ENCODE measurements around the gene ATP1A4. TPM values are rescaled to one million over a fixed set of nuclear protein-coding genes. Genes with fewer than 3 reads are reported as not detected.

ATP1A4 gene
- total and polyA plus RNA-seq, 9 of the 15 experiments (the other 6 are each of a cell fraction or from before 2014, with no cell fraction given), result 0.07 TPM; not detected in 8

- no peak for TF ChIP-seq VEZF1 (CRISPR knock-in tag; IDR thresholded peaks at IDR 0.05)
These were observed at the start of gene ATP1A4 (continued) for GRCh38 chr1:160151303-160151702.

- peak; percentile 29 for FAIRE-seq
- H3K4me2 ChIP-seq (ENCODE audit: insufficient read depth, low read length), result no peak overlapping the region
- ChIA-PET POLR2A (interaction anchor here (0.6 to 1.1 kb wide), 3 partner anchors 46 to 297 kb away, joined by 3 to 6 read pairs (median 4); no protein-coding TSS in a partner anchor), CTCF (ENCODE audit: low intra/inter-chr PET ratio) (interaction anchor here (0.9 to 1.5 kb wide), 2 partner anchors 150 to 275 kb away, joined by 4 to 5 read pairs; no protein-coding TSS in a partner anchor)
- DNase-seq (ENCODE audit: extremely low read depth in 1 of 4, low spot score in 3 of 4), result no peak
- H3K9me3 ChIP-seq (replicated peaks; ENCODE audit: control insufficient read depth, insufficient read depth, low read depth, low read length), result no peaks in the 10 kb centered on the region
- H3K4me3 ChIP-seq, result no peak overlapping the region
- intact Hi-C loops (cut with micrococcal nuclease) (loop anchor here (1.0 to 2.0 kb wide), 5 partner anchors 61 to 274 kb away; no protein-coding TSS in a partner anchor), in situ Hi-C loops (cut with MboI) (loop anchor here (10.0 kb wide), 1 partner anchor 273 kb away; no protein-coding TSS in a partner anchor)
- TF ChIP-seq DPF2 (IDR thresholded peaks at IDR 0.05) (no peak), ZC3H11A (IDR thresholded peaks at IDR 0.05; ENCODE audit: low read depth, low read length) (no peak), POU5F1 (IDR thresholded peaks at IDR 0.05; ENCODE audit: borderline replicate concordance, low read depth, low read length, partially characterized antibody) (no peak), CBX2 (IDR thresholded peaks at IDR 0.05; ENCODE audit: insufficient read depth, low read length, poor library complexity, severe bottlenecking) (no peak), MLX (CRISPR knock-in tag; conservative IDR thresholded peaks at IDR 0.05) (no peak), NEUROD1 (IDR thresholded peaks at IDR 0.05; ENCODE audit: borderline replicate concordance, low read depth, low read length, partially characterized antibody) (no peak), EGR1 (conservative IDR thresholded peaks at IDR 0.05) (no peak), TGIF2 (CRISPR knock-in tag; IDR thresholded peaks at IDR 0.05) (no peak), ZNF140 (CRISPR knock-in tag; IDR thresholded peaks at IDR 0.05) (no peak), POLR3G (IDR thresholded peaks at IDR 0.05; ENCODE audit: extremely low read depth, insufficient read length, insufficient replicate concordance) (no peak), NELFE (IDR thresholded peaks at IDR 0.05; ENCODE audit: insufficient read depth, insufficient read length) (no peak), GTF2A2 (tag; IDR thresholded peaks at IDR 0.05) (no peak), HDAC2 (IDR thresholded peaks at IDR 0.05) (no peak), GATA2 (CRISPR knock-in tag; IDR thresholded peaks at IDR 0.05) (no peak), SMAD4 (CRISPR knock-in tag; conservative IDR thresholded peaks at IDR 0.05) (no peak), SAFB2 (IDR thresholded peaks at IDR 0.05; ENCODE audit: borderline replicate concordance, low read depth, low read length, severe bottlenecking) (no peak)
- ATAC-seq, result no peak
- H2AFZ ChIP-seq (ENCODE audit: low read depth, low read length), result peak overlapping the region; percentile 99
- H3K27ac ChIP-seq (ENCODE audit: extremely low read depth, low read depth, low read length), result no peak overlapping the region
- no peaks in the 10 kb centered on the region for H3K36me3 ChIP-seq (ENCODE audit: control insufficient read depth, insufficient read depth, low read length)
- peaks cover 3% of the 10 kb centered on the region; the same call in 1 of the 2 replicates for H4K20me1 ChIP-seq (replicated peaks; ENCODE audit: control insufficient read depth, insufficient read depth, low read length)
- no peaks in the 10 kb centered on the region for H3K27me3 ChIP-seq (ENCODE audit: control insufficient read depth in 2 of 2, insufficient read depth in 2 of 2, low read length in 2 of 2)
- 42% methylated on average over 9 of the region's 9 CpGs for WGBS (ENCODE audit: insufficient coverage, low coverage, missing lambda C conversion rate)
- H3K9ac ChIP-seq (ENCODE audit: insufficient read depth in 1 of 2, low read depth in 2 of 2, low read length in 2 of 2), result no peak overlapping the region
- no TSS peak for BruUV-seq (replicated peaks)
- H3K79me2 ChIP-seq (ENCODE audit: control insufficient read depth, insufficient read depth, low read length), result no peaks in the 10 kb centered on the region
- no peaks in the 10 kb centered on the region for H3K9me1 ChIP-seq (ENCODE audit: control insufficient read depth, insufficient read depth, low read length)
- peaks cover 18 to 26% of the 10 kb centered on the region in 2 experiments; a peak in 4 of 5 replicates for H3K4me1 ChIP-seq (replicated peaks in 1 of 2; ENCODE audit: control insufficient read depth in 2 of 2, insufficient read depth in 2 of 2, low read length in 2 of 2)
These were observed 49.5 kb upstream of the ATP1A4 start for GRCh38 chr1:160101717-160102522.

Measured in K562 (cell line).